SKM-1 treated with dmso at 0.1 percent for 144 hours (cell line): ENCODE results near the gene OR51E1.

Experiments
- DNase-seq: peaks from one replicate; lab custom pipeline; 2025; ENCODE audit not compliant: unreplicated experiment; lab: John Stamatoyannopoulos, UW

OR51E1 gene

DNA sequence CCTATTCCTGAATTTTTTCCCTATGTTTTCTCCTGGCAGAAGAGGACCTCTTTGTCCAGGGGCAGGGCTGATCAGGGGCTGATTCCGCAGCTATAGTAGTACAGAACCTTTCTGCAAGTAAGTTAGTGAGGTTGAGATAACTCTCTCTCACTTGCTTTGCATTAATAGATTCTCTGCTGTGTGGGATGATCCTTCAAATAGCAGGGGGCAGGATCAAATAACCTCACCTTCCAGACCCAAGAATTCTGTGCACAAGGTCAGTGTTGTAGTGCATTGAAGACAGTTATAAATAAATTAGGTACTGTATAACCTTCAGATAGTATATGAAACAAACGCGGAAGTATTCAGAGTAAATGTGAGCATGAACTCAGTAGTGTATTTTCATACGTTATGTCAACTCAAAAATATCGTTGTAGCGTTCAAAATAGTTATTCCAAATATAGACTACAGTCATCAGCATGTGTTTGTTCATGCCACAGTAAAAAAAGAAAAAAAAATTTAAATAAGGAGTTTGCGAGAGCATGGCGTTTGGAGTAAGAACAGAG lies 61.1 kb downstream of the OR51E1 start:
- no peak for DNase-seq
